Type B pancreatic cell (in vitro differentiated cells): ENCODE results near the gene CFAP119. TPM values are rescaled to one million over a fixed set of nuclear protein-coding genes. Genes with fewer than 3 reads are reported as not detected.

Experiments
- DNase-seq: peaks from one replicate; pipeline ENCODE4 v3.0.0; 2021; ENCODE audit warnings: mixed read lengths; ENCODE audit not compliant: unreplicated experiment; ENCODE audit errors: extremely low spot score
- H3K27ac Mint-ChIP-seq: 2 replicates; pipeline ENCODE4 v1.8.0; 2021; ENCODE audit warnings: mild to moderate bottlenecking, mixed read lengths
- H3K27me3 Mint-ChIP-seq: 2 replicates; pipeline ENCODE4 v1.8.0; 2021; ENCODE audit warnings: mixed read lengths
- H3K36me3 Mint-ChIP-seq: 2 replicates; pipeline ENCODE4 v1.8.0; 2021; ENCODE audit warnings: mixed read lengths
- H3K4me1 Mint-ChIP-seq: one replicate; pipeline ENCODE4 v1.8.0; 2021; ENCODE audit warnings: mixed read lengths; ENCODE audit not compliant: unreplicated experiment
- H3K4me3 Mint-ChIP-seq: 2 replicates; pipeline ENCODE4 v1.8.0; 2021; ENCODE audit warnings: mild to moderate bottlenecking, mixed read lengths
- H3K9me3 Mint-ChIP-seq: 2 replicates; pipeline ENCODE4 v1.8.0; 2021; ENCODE audit warnings: mixed read lengths
- CTCF ChIP-seq: fragments of 200-600 bp; sonication (generic); conservative IDR thresholded peaks from 2 replicates; pipeline ENCODE4 v1.5.0; 2021; ENCODE audit warnings: antibody characterized with exemption, mild to moderate bottlenecking
- total RNA-seq: library from RNA; stranded (reverse); gene quantifications from 2 replicates; pipeline ENCODE4 v1.2.1, GENCODE V29; 2021; ENCODE audit warnings: low replicate concordance

The CFAP119 gene
- total RNA-seq, 1 donor from 2014 or later: 15.0 TPM

DNA sequence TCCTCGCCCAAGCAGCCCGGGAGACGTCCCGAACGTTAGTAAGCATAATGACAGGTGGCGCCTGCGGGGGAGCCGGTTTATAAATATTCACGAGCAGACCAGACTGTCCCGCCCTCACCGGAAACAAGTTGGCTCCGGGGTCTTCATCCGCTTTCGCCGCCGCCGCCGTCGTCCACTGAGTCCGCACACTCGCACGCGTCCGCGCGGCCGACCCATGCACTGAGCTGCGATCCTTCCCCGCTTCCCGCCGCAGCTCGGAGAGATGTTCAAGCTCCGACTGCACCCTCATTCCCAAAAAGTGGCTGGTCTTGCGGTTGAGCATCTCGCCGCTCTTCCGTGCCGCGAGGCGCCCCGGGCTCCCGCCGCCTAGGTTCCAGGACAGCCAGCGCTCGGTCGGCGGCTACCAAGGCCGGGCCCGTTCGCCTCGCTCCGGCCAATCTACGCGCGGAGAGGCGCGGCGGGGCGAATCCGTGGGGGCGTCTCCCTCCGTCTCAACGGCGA is 385 bp downstream of the CFAP119 start:
- TF ChIP-seq CTCF: no peak
- peak overlapping the region; percentile 92 for H3K27ac Mint-ChIP-seq
- peak overlapping the region; percentile 96 for H3K4me3 Mint-ChIP-seq
- peaks cover 4% of the 10 kb centered on the region for H3K36me3 Mint-ChIP-seq
- H3K27me3 Mint-ChIP-seq: no peaks in the 10 kb centered on the region
- H3K4me1 Mint-ChIP-seq: peaks cover 17% of the 10 kb centered on the region
- no peak for DNase-seq
- H3K9me3 Mint-ChIP-seq: no peaks in the 10 kb centered on the region

- no peaks in the 10 kb centered on the region for H3K9me3 Mint-ChIP-seq
- H3K36me3 Mint-ChIP-seq: peaks cover 6% of the 10 kb centered on the region
- no peaks in the 10 kb centered on the region for H3K27me3 Mint-ChIP-seq
- peaks cover 17% of the 10 kb centered on the region for H3K4me1 Mint-ChIP-seq
- H3K27ac Mint-ChIP-seq: peak overlapping the region; percentile 92
- TF ChIP-seq CTCF: no peak
- DNase-seq: no peak
- peak overlapping the region; percentile 96 for H3K4me3 Mint-ChIP-seq
Observed at GRCh38 chr16:30760577-30761426, 1.1 kb downstream of the CFAP119 start.

- Mint-ChIP-seq H3K27ac (peak overlapping the region; percentile 92), H3K27me3 (no peaks in the 10 kb centered on the region), H3K4me3 (peak overlapping the region; percentile 96), H3K4me1 (peaks cover 17% of the 10 kb centered on the region), H3K9me3 (no peaks in the 10 kb centered on the region), H3K36me3 (peaks cover 3% of the 10 kb centered on the region)
- DNase-seq: no peak
- TF ChIP-seq CTCF: no peak
Observed at GRCh38 chr16:30760001-30760559, 1.8 kb downstream of the CFAP119 start.

GRCh38 chr16:30758988-30759491 is 2.8 kb downstream of the CFAP119 start:
- H3K27ac Mint-ChIP-seq: no peak overlapping the region
- peaks cover 17% of the 10 kb centered on the region for H3K4me1 Mint-ChIP-seq
- TF ChIP-seq CTCF: no peak
- no peak for DNase-seq
- no peaks in the 10 kb centered on the region for H3K27me3 Mint-ChIP-seq
- peaks cover 3% of the 10 kb centered on the region for H3K36me3 Mint-ChIP-seq
- peak overlapping the region; percentile 47 for H3K4me3 Mint-ChIP-seq
- no peaks in the 10 kb centered on the region for H3K9me3 Mint-ChIP-seq

GRCh38 chr16:30757316-30757715 is 4.5 kb downstream of the CFAP119 start:
- peaks cover 8% of the 10 kb centered on the region for H3K4me1 Mint-ChIP-seq
- TF ChIP-seq CTCF: no peak
- no peak overlapping the region for H3K27ac Mint-ChIP-seq
- H3K36me3 Mint-ChIP-seq: peaks cover 3% of the 10 kb centered on the region
- H3K27me3 Mint-ChIP-seq: no peaks in the 10 kb centered on the region
- no peak for DNase-seq
- no peak overlapping the region for H3K4me3 Mint-ChIP-seq
- no peaks in the 10 kb centered on the region for H3K9me3 Mint-ChIP-seq
